Cerebellar nuclear complex (tissue), 1 donor: ENCODE measurements around the gene LATS2.

ENCODE experiments used
- DNase-seq, 2 experiments: peaks; one replicate each; lab custom pipeline; 2025; lab: John Stamatoyannopoulos, UW

LATS2 gene

DNA sequence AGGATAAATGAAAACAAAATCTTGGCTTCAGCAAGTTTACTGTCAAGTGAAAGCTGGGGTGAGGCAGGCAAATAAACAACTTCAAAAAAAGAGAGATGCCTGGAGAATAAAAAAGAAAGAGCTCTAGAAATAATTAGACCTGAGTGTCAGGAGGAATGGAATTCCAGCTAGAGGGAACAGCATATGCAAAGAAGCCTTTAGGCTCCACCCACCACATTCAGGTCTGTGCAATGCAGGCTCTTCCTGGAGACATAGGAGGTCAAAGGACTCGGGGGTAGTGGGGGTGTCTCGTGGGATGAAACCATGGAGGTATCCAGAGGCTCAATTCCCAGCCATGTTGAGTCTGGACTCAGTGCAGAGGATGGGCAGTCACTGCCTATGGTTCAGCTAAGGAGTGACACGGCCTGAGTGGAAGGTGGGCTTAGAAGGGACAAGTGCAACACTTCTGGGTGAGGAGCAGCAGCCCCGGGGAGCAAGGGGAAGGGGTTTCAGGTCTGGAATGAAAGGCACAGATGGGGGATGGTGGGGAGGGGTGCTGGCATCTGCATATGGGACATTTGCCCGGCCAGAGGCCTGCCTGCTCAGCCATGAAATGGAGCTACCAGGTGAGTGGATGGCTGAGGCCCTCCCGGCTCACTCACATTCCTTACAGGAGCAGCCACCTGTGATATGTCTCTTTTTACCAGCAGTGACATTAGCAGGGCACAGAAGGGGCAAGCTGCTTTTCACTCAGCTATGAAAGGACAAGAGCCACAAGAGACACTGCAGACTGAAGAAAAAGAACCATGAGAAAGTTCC lies 12.3 kb downstream of the LATS2 start:
- no peak for DNase-seq

DNA sequence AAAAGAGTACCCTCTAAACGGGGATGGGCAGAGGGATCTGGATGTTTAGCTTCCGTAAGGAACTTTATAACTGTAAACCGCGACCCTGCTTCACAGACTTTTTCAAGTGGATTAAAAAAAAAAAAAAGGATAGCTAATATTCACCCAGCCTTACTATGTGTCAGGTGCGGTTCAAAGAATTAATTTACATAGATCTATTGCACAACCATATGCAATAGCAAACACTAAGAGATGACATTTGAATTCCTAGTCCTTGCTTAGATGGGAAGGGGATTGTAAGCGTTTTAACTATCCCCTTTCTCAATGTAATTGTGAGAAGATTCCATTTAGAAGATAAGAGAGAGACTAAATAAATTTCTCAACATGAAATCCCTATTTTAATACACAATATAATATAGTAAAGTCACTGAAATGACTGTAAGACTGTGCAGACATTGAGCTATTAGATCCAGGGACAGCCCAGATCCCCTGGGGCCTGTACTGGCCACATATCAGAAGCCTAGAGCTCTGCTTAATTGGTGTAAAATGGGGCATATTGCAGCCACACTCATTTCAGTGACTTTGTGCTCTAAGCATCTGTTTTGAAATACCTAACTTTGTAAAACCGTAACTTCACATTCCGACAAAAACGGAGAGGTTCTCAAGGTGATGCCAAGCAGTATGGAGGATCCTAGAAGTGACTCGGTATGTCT lies 13.6 kb downstream of the LATS2 start:
- DNase-seq = no peak

DNA sequence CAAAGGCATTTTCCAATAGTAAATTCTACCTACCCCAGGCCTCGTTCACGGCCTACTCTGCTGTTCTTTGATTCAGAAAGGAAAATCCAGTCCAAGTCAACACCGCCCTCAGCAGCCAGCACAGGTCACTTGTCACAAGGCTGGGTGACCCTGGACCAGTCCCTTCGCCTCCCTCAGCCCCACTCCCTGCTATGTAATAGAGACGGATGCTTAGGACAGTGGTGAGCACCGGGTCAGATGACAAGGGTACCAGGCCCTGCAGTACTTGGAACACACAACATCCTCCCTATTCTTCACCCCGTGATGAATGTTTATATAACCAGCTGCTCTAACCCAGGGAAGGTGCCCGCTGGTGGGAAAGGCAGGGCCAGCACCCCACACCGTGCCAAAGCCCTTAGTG lies 14.3 kb downstream of the LATS2 start:
- no peak for DNase-seq

DNA sequence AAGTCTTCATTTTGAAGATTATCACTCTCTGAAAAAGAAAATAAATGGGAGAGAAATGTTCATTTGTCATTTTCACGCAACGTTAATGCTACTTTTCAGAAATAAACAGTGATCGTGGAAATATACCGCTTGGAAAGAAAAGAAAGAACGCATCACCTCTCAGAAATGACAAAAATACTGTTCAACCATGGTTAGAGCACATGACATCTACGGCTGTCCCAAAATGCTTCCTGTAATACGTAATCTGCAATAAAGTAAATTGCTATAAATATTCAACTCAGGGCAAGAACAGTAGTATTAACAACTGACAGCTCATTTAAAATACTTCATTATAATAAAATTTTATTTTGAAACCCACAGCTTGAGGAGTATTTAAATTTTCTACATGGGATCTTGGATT lies 15.2 kb downstream of the LATS2 start:
- DNase-seq = no peak

DNA sequence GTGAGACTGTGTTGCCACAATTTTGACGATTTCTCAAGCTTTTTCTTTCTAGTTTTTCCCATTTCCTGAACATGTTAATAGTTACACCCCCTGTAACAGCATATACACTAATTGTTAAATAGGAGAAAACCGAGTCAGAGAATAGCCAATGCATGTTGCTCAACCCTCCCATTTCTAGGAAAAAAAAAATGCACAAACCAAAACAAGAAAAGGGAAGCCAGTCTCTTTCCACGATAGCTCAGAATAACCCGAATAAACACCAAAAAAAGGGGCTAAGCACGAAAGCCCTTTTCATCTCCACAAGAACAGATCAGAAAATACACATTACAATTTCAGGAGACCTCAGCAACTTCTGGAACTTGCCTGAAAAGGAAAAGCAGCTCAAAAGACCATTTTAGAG lies 16.3 kb downstream of the LATS2 start:
- DNase-seq = no peak

DNA sequence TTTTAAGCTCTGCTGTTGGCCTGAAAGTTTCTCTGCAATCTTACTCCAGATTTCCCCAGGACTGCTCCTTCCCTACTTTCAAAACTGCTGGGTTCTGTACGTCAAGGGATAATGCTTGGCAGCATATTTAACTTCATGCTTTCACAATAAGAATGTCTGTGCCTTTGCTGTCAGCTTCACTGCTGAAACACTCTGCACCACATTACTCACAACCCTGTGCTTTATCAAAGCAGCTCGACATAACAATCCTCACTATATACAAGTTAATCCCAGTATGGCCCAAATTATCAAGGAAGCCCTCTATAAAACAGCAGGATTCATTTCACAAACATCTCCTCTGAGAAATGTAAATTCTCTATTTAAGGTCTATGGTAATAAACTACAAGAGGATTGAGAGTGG lies 17.5 kb downstream of the LATS2 start:
- DNase-seq = no peak

DNA sequence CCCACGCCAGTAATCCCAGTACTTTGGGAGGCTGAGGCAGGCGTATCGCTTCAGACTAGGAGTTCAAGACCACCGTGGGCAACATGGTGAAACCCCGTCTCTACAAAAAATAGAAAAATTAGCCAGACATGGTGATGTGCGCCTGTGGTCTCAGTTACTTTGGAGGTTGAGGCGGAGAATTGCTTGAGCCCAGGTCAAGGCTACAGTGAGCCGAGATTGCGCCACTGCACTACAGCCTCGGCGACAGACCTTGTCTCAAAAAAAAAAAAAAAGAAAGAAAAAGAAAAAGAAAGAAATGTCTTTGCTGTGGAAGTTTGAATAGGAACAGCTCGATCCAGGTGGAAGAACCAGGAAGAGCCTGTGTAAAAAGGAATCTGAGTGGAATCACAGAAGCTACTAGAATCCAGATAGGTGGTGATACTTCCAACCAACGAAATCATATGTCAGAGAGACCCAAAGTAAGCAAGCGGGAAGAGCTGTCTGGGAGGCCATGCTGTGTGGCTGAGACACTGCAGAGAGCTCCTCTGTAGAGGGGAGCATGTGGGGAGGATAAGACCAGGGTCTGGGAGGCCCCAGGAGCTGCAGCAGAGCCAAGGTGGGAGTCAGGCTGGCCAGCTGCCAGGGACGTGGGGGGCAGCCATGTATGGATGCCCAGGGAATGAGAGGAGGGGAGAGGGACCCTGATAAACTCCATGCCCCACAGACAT lies 21.1 kb downstream of the LATS2 start:
- no peak for DNase-seq

DNA sequence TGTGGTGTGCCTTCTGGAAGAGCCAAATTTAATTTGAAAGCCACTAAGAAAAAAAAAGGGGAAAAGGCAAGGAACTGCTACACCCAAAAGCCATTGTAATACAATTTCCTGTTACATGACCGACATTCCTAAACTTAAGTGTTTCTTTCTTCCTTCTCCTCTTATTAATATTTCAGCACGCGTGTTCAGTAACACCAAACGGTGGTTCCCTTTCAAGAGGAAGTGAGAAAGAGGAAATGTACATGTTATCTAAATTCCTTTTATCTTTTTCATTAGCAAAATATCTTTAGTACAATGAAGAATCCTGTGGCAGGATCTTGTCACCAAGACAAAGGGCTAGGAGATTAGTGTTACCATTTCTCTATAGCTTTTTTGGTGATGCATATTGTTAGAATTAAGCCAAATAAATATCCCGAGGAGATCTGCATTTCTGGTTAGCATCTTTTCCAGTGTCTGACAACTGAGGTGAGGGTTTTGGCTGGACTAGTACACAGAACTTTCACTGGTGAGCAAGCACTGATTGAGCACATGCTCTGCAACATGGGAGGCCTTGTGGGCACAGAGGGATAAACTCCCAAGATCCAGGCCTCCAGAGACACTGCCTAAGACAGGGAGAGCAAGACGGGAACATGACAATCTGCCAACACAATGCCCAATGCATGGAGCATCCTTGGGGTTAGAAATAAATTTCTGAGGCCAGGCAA lies 22.1 kb downstream of the LATS2 start:
- no peak for DNase-seq

DNA sequence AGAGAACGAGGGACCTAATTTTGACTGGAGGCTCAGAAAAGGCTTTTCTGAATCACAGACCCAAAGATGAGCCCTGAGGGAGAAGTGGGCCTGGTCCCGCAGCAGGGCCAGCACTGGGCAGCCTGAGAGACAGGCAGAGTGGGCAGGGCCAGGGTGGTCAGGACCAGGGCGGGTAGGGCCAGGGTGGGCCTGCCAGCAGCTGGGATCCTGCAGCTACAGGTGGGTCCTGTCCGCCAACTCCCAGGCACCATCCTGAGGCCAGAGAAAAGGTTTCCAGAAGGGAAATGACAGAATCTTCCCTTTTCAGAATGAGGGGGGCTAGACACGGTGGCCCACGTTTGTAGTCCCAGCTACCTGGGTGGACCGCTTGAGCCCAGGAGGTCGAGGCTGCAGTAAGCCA lies 23.7 kb downstream of the LATS2 start:
- DNase-seq = no peak

DNA sequence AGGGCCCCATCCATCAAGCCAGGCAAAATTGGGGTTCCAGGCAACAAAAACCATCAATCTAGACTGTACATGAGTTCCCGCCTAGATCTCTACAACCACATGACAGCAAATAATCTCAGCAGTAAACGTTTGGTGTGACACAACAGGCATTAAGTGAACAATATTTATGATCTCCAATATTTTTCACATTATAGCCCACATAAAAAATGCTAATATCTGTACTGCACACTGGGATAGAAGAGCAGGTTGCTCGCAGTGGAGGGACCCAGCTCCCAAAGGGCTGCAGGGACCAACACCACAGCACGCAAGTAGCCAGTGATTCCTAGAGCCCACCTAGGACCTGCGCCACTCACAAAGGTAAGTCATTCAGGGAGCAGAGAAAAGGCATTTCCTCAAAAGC lies 25.9 kb downstream of the LATS2 start:
- no peak for DNase-seq

DNA sequence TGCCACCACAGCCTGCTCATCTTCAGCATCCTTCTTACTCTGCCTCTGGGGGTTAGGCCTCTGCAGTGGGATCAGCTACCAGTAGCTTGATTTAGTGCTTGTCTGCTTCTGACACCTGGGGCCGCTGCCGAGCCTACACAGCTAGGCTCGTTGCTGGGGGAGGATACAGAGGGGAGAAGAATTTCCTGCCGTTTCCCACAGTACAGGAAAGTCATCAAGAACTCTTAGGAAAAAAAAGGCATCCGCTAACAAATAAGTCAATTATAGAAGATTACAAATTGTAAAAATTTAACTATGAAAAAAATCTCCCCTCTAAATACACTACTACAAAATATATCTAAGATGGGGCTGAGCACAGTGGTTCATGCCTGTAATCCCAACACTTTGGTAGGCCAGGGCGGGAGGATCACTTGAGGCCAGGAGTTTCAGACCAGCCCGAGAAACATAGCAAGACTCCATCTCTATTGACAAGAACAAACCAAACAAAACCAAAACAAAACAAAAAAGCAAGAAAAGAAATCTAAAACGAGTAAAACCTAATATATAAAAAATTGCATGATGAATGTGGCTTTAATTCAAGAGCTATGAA lies 26.7 kb downstream of the LATS2 start:
- no peak for DNase-seq

DNA sequence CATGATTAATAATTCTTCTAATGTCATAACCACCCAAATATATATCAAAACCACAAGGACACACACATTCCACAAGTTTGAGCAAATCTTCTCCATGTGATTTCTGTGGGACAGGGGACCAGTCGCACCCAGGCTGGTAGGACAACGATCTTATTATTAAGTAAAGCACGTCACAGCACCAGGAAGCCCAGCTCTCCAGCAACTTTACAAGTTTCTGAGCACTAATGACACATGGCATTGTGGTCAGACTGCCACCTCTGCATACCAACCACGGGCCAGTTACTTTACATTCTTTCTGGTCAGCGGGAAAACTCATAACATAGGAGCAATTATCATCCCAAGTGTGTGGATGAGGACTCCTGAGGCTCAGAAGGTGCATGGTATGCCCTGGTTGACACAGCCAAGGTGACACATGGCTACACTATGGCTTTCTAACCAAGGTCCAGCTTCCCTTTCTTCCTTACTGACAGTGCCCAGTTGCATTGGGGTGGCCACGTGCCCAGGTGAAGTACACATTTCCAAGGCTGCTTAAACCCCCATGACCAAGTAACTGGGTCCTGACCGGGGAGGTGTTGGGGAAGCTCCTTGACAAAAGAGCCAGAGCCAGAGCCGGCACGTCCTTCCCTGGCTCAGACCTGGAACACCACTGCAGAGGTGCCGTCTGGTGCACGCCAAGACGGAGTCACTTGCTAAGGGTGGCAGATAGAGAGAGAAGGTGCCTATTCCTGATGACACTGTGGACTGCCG lies 27.4 kb downstream of the LATS2 start:
- DNase-seq = no peak

DNA sequence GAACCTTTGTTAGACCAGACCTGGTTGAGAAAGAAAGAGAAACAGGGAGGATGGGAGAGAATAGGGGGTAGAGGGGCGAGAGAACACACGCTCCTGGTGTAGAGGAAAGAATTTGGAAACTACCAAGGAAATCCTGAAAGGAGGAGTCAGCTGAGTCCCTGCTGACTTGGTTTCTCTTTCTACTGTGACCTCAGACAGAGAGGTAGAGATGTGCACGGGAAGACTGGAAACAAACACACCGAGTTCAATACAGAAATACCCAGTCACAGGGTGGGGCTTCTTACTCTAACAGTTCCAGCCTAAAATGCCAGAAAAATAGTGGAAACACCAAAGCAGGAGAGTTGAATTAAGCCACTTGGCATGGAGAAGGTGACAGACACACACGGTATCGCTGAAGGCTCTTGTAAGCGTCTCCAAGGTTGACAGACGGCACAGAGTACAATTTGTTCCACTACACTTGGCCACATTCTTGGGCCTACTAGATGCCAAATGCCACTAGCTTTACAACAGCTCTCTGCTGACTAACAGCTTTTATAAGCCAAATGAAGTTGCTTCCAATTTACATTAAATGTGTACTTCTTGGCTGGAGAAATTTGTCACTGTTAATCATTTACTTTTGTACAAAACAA lies 28.1 kb downstream of the LATS2 start:
- peak; percentile 49 to 75 for DNase-seq

DNA sequence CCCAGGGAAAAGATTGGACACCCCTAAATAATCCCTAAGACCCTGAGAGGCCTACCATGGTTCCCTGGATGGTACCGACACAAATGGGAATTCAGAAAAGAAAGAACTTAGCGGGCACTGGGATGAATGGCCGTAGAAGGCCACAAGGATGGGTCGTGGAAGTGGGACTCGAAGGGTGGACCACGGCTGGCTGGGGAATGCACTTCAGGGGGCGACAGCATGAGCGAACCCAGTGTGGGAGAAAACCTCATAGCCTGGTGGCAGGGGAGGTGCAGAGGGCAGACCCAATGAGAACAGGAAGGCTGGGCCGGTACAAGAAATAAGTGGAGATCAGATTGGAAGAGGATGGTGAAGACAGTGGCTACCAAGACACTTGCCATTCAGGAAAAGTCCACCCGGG lies 28.7 kb downstream of the LATS2 start:
- no peak for DNase-seq

DNA sequence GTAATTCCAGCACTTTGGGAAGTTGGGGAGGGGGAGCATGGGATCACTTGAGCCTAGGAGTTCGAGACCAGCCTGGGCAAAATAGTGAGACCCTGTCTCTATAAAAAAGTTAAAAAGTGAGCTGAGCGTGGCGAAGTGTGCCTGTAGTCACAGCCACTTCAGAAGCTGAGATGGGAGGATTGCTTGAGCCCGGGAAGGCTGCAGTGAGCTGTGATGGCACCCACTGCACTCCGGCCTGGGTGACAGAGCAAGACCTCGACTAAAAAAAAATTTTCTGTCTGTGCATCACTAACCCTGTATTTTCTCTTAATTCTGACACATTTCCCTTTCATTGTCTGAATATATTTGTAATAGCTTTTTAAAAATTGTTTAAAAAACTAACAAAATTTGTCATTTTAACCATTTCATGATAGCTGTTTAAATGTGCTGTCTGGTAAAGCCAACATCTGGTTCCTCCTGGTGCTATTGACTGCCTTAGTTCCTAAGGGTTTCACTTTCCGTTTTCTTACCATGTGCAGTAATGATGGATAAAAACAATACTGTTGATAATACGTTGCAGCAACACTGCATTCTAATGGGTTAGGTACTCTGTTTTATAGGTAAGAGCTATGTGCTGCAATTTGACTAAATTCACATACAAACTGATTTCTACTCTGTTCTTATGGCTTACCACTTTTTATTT lies 29.7 kb downstream of the LATS2 start:
- DNase-seq = no peak

DNA sequence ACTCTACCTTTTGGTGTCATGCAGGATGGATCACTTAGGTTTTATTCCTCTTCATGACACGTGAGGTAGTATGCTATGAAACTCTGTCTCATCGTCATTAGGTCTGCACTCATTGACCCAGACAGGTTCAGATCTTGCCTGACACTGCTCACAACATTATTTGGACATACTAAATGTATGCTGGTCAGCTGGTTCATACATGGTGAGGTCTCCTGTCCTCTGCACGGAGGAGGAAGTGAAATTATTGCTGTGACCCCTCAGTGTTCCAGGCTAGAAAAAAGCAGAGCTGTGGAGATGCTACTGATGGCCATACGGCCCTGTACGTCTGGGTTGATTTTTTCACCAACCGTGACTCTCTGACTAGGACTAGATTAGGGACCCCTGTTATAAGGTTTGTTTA lies 35.8 kb downstream of the LATS2 start:
- DNase-seq = no peak

DNA sequence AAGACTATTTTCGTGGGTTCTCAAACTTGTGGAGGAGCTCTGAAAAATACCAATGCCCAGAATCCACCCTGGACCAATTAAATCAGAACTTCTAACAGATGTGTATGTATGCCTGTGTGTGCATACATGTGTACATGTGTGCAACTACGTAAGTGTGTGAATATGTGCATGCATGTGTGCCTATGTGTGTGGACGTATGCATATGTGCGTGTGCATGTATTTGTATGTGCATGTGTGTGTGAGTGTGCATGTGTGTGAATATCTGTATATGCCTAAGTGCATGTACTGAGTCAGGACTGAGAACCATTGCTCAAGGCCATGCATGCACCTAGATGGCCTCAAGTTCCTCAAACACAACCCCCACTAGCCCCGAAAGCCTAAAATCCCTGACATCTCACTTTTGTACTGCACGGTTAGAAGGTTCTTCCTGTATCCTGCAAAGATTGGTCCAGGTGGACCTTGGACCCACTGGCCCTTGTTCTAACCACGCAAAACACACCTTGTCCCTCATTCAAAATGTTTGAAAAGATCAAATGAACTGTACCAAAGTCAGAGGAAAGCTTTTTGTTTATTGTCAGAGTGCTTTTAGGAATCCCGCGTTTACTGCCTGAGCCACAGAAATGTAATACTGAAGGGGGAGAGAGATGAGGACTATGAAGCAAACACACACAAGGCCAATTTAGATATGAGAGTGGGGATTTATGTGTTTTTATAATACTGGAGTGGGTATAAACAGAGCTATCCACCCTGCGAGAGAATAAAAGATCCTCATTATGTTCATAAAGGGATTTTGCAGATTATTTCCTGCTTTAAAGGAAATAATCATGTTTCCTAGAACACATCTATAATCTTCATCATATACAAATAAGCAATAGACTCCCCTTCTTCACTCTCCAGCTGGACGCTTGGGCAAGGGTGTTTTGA lies 39.1 kb downstream of the LATS2 start:
- DNase-seq = no peak

DNA sequence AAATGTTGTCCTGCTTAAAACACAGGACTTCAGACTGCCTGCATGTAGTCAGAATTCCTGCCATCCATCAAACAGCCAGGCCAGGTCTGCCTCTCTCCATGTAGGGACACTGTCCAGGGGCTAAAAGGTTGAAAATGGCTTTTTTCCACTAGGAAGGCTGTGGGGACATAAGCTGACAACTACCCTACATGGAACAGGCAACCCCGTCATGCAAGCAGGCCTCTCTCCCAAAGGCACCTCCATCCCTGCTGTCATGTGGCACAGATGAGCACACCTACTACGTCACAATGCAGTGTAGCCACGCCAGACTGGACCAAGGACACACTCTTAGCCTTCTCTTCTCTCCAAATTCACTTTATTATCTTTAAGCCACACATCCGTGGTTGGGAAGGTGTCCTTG lies 40.8 kb downstream of the LATS2 start:
- no peak for DNase-seq

DNA sequence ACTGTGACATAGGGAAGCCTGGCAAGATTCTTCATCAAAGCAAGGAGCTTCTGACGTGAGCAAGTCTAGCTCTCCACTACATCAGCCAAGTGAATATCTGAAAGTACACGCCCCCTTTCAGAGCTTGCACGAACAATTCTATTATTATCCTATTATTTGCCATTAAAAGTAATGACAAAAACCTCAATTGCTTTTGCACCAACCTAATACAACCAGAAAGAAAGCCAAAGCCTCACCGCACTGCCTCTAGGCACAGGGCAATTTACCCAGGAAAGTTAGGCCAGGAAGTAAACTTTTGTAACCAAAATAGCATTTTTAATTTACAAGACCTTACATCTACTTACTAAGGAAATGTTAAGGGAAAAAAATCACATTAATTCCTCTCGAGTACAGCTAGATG lies 41.2 kb downstream of the LATS2 start:
- no peak for DNase-seq
